Cardiac atrium fibroblast (primary cell): ENCODE measurements around the gene MIA3. TPM values are rescaled to one million over a fixed set of nuclear protein-coding genes. Genes with fewer than 3 reads are reported as not detected.

Source experiments
- total RNA-seq: library from RNA; depleted of rRNA; stranded (reverse); fragments of >200 nt; gene quantifications from 2 replicates; pipeline ENCODE4 v1.2.3, GENCODE V29; 2015

Gene MIA3
- total RNA-seq: 26.6 and 41.3 TPM in 2 replicates

GRCh38 chr1:222618001-222618879, at the start of gene MIA3:
Gene MIA3, plus strand, starts transcription at chr1:222618097. Its CDS starts 14 bp downstream, at chr1:222618111.

DNA sequence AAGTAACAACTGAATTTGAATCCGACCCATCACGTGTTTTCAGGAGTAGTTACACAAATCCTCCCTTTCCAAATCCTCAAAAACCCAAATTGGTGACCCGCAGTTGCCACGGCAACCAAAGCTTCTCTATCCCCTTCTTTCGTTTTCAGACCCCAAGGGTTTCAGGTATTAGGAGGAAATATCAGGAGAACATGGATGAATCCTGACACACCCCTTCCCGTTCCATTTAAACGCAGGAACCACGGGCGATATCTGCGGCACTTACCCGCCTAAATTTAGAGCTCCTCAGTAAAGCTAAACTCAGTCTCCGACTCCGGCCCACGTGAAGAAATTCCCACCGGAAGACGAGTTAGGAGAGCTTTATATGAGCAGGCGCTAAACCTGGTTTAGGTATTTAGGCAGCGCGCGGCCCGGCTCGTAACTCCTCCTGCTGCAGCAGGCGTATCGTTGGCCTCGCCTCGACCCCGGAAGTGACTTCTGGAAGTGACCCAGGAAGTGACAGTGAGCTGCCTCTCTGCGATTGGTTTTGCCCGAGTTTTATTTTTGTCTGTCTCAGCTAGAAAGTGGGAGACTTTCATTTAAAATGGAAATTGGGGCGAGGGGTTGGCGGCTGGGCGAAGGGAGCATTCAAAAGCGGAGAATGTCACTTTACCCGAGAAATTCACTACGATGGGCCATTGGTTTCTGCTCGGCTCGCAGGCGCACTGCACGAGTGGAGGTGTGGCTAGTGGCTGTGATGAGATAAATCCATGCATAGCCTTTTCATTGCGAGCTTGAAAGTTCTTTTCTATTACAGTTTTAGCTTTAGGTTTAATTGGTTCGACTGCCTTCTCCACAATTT, 28.2 kb upstream of the MIA3 start, which contains the start of gene TAF1A:
Gene TAF1A, minus strand, starts transcription at position 472 of the 841 bp plus-strand sequence.

DNA sequence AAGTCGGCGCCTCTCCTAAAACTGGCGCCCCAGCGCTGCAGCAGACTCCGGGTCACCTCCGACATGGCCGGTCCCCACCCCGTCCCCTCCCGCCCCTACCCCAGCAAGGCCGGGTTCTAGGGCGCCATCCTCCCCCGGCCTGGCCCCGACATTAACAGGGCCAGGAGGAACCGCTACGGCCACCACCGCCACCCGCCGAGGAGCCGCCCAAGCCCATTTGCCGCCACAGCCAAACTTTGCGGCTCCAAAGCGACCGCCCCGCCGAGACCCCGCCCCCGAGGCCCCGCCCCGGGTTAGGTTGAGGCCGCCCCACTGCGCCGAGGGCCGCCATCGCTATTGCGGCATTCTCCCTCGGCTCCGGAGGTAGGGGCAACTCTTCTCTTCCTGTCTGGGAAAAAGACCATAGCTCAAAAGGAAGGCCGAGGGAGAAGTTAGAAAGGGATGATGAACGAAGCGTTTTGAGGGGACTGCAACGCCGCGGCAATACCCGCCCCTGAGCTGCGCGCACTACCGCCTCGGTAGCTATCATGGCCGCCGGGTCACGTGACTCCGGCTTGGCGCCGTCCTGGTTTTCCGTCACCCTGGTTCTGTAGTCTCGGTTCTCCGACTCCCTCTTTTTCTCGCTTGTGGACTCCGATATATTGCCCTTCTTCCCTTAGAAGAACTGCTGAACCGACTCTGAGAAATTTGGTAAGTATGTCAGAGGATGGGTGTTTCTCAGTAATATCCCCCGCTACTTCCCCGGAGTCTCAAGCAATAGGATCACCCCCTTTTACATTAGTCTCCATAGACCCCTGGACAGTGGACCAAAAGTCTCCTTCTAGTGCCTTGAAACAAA, 94.6 kb downstream of the MIA3 start, which contains the start of the genes AIDA and BROX:
Gene AIDA, minus strand, starts transcription at position 239 of the 838 bp plus-strand sequence. Its CDS starts 174 bp downstream, at position 65.
Gene BROX, plus strand, starts transcription at position 312 of the 838 bp plus-strand sequence. CDS start 3,136 bp downstream, outside the sequence.

Other genes starting within 250 kb of the MIA3 start
- gene HHIPL2, start 70.0 kb upstream of the MIA3 start, total RNA-seq: 0.36 and 1.1 TPM in 2 replicates
- 6.3 and 10.0 TPM in 2 replicates for gene TAF1A, start 28.2 kb upstream of the MIA3 start, total RNA-seq
- gene AIDA, start 94.4 kb downstream of the MIA3 start, total RNA-seq: 55.9 and 56.3 TPM in 2 replicates
- gene BROX, start 94.5 kb downstream of the MIA3 start, total RNA-seq: 32.6 and 38.1 TPM in 2 replicates
- gene FAM177B, start 119.1 kb downstream of the MIA3 start, total RNA-seq: not detected in 2 replicates
- gene DISP1, start 196.9 kb downstream of the MIA3 start, total RNA-seq: 3.4 and 3.6 TPM in 2 replicates